Karpas-422 (cell line): ENCODE data around the gene HEXIM2. TPM values are rescaled to one million over a fixed set of nuclear protein-coding genes. Genes with fewer than 3 reads are reported as not detected.
A peak's percentile ranks its signal among the peaks of the same experiment; 100 is the strongest.

Experiments
- DNase-seq: peaks from one replicate; pipeline ENCODE4 v3.0.0-alpha.2; 2015
- H2AFZ ChIP-seq: fragments of 200-600 bp; sonication (generic); 2 replicates; pipeline ENCODE4 v1.6.1; 2014; ENCODE audit warnings: antibody characterized with exemption, low read length, mixed read lengths
- H3K27ac ChIP-seq: fragments of 200-600 bp; sonication (generic); 2 replicates; pipeline ENCODE4 v1.5.1; 2014; ENCODE audit warnings: mild to moderate bottlenecking, low read length, moderate library complexity
- H3K27me3 ChIP-seq: fragments of 200-600 bp; sonication (generic); 2 replicates; pipeline ENCODE4 v1.6.1; 2014; ENCODE audit warnings: low read length, mixed read lengths
- H3K36me3 ChIP-seq: fragments of 200-600 bp; sonication (generic); 2 replicates; pipeline ENCODE4 v1.6.1; 2014; ENCODE audit warnings: low read length, mixed read lengths; ENCODE audit not compliant: insufficient read depth
- H3K4me1 ChIP-seq: fragments of 200-600 bp; sonication (generic); 2 replicates; pipeline ENCODE4 v1.6.1; 2014; ENCODE audit warnings: mild to moderate bottlenecking, low read length, mixed read lengths
- H3K4me2 ChIP-seq: fragments of 200-600 bp; sonication (generic); 2 replicates; pipeline ENCODE4 v1.6.1; 2014; ENCODE audit warnings: low read length, low read depth, mild to moderate bottlenecking; ENCODE audit not compliant: poor library complexity, severe bottlenecking
- H3K4me3 ChIP-seq: fragments of 200-600 bp; sonication (generic); 2 replicates; pipeline ENCODE4 v1.5.1; 2014; ENCODE audit warnings: mild to moderate bottlenecking, antibody characterized with exemption, low read length, mixed read lengths
- H3K79me2 ChIP-seq: fragments of 200-600 bp; sonication (generic); 2 replicates; pipeline ENCODE4 v1.6.1; 2014; ENCODE audit warnings: mild to moderate bottlenecking, low read length, mixed read lengths
- H3K9ac ChIP-seq: fragments of 200-600 bp; sonication (generic); 2 replicates; pipeline ENCODE4 v1.6.0; 2014; ENCODE audit warnings: low read length
- H3K9me2 ChIP-seq: fragments of 200-600 bp; sonication (generic), shearing (Covaris generic); replicated peaks from 2 replicates; pipeline ENCODE4 v1.6.0; 2014; ENCODE audit warnings: mild to moderate bottlenecking, low read length, moderate library complexity; ENCODE audit not compliant: insufficient read depth
- H3K9me3 ChIP-seq: fragments of 300-700, 200-600 bp; sonication (generic); 2 replicates; pipeline ENCODE4 v1.6.1; 2014; ENCODE audit warnings: low read length, mixed read lengths
- H4K20me1 ChIP-seq: fragments of 200-600 bp; sonication (generic); 2 replicates; pipeline ENCODE4 v1.6.1; 2014; ENCODE audit warnings: mild to moderate bottlenecking, antibody characterized with exemption, low read length, low read depth; ENCODE audit not compliant: insufficient read depth
- total RNA-seq: library from RNA; depleted of rRNA; stranded (reverse); fragments of >200 nt; shearing (Covaris generic); gene quantifications from 2 replicates; pipeline ENCODE4 v1.2.3, GENCODE V29; 2014; ENCODE audit warnings: low replicate concordance

HEXIM2 gene
- total RNA-seq, 1 experiment from 2014 or later, result 1.4 TPM

GRCh38 chr17:45130681-45131615 lies 30.7 kb upstream of the HEXIM2 start:
- Histone ChIP-seq H3K36me3 (no peaks in the 10 kb centered on the region), H3K9me3 (no peaks in the 10 kb centered on the region), H3K9ac (no peak overlapping the region), H3K27ac (no peak overlapping the region), H3K9me2 (no peaks in the 10 kb centered on the region), H2AFZ (no peak overlapping the region), H4K20me1 (no peaks in the 10 kb centered on the region), H3K4me1 (peaks cover 16% of the 10 kb centered on the region), H3K79me2 (no peaks in the 10 kb centered on the region), H3K4me2 (no peak overlapping the region), H3K4me3 (no peak overlapping the region), H3K27me3 (no peaks in the 10 kb centered on the region)
- no peak for DNase-seq

- H3K4me3 ChIP-seq, result peak overlapping the region; percentile 66; the same call in 1 of the 2 replicates
- H4K20me1 ChIP-seq, result no peaks in the 10 kb centered on the region
- no peaks in the 10 kb centered on the region for H3K27me3 ChIP-seq
- peak; percentile 73 for DNase-seq
- no peaks in the 10 kb centered on the region for H3K9me2 ChIP-seq
- peak overlapping the region; percentile 99 for H3K4me2 ChIP-seq
- peak overlapping the region; percentile 66 for H3K9ac ChIP-seq
- H3K9me3 ChIP-seq, result no peaks in the 10 kb centered on the region
- H3K36me3 ChIP-seq, result no peaks in the 10 kb centered on the region
- H2AFZ ChIP-seq, result peak overlapping the region; percentile 81; the same call in 1 of the 2 replicates
- H3K79me2 ChIP-seq, result no peaks in the 10 kb centered on the region
- H3K4me1 ChIP-seq, result peaks cover 23% of the 10 kb centered on the region
- H3K27ac ChIP-seq, result no peak overlapping the region
Observed at GRCh38 chr17:45131616-45132319, 29.9 kb upstream of the HEXIM2 start.

- peak within 1 kb of the TSS; percentile 95 for H3K4me3 ChIP-seq
- H3K9ac ChIP-seq, result peak within 1 kb of the TSS; percentile 73
- H3K9me3 ChIP-seq, result no peaks in the 10 kb centered on the region
- H3K36me3 ChIP-seq, result no peaks in the 10 kb centered on the region
- no peak within 1 kb of the TSS for H3K27ac ChIP-seq
- H3K9me2 ChIP-seq, result no peaks in the 10 kb centered on the region
- H2AFZ ChIP-seq, result peak within 1 kb of the TSS; percentile 100
- no peaks in the 10 kb centered on the region for H3K79me2 ChIP-seq
- no peaks in the 10 kb centered on the region for H4K20me1 ChIP-seq
- peak within 1 kb of the TSS; percentile 99 for H3K4me2 ChIP-seq
- peaks cover 23% of the 10 kb centered on the region for H3K4me1 ChIP-seq
- no peak for DNase-seq
- no peaks in the 10 kb centered on the region for H3K27me3 ChIP-seq
Observed at GRCh38 chr17:45132320-45132571, 29.4 kb upstream of the HEXIM2 start, which contains the start of gene PLCD3. Gene PLCD3, minus strand, starts transcription at chr17:45132515. Its CDS starts 105 bp downstream, at chr17:45132410.

GRCh38 chr17:45132572-45133463 lies 28.9 kb upstream of the HEXIM2 start:
- no peaks in the 10 kb centered on the region for H4K20me1 ChIP-seq
- peak overlapping the region; percentile 100 for H2AFZ ChIP-seq
- H3K27me3 ChIP-seq, result no peaks in the 10 kb centered on the region
- H3K9me2 ChIP-seq, result no peaks in the 10 kb centered on the region
- no peak overlapping the region for H3K27ac ChIP-seq
- H3K36me3 ChIP-seq, result no peaks in the 10 kb centered on the region
- peak; percentile 86 for DNase-seq
- peaks cover 23% of the 10 kb centered on the region for H3K4me1 ChIP-seq
- H3K9ac ChIP-seq, result peak overlapping the region; percentile 73
- peak overlapping the region; percentile 95 for H3K4me3 ChIP-seq
- H3K79me2 ChIP-seq, result no peaks in the 10 kb centered on the region
- peak overlapping the region; percentile 99 for H3K4me2 ChIP-seq
- H3K9me3 ChIP-seq, result no peaks in the 10 kb centered on the region

GRCh38 chr17:45135192-45135977 lies 26.3 kb upstream of the HEXIM2 start, which contains the start of gene ACBD4:
Gene ACBD4, plus strand, starts transcription at chr17:45135687. Its CDS starts 458 bp downstream, at chr17:45136145.
- H3K79me2 ChIP-seq, result no peaks in the 10 kb centered on the region
- H3K4me3 ChIP-seq, result peak within 1 kb of the TSS; percentile 68
- H3K4me1 ChIP-seq, result peaks cover 23% of the 10 kb centered on the region
- H3K9me2 ChIP-seq, result no peaks in the 10 kb centered on the region
- H3K36me3 ChIP-seq, result no peaks in the 10 kb centered on the region
- peak; percentile 99 for DNase-seq
- H3K9ac ChIP-seq, result peak within 1 kb of the TSS; percentile 67
- no peaks in the 10 kb centered on the region for H3K27me3 ChIP-seq
- no peak within 1 kb of the TSS for H3K27ac ChIP-seq
- H3K9me3 ChIP-seq, result no peaks in the 10 kb centered on the region
- no peaks in the 10 kb centered on the region for H4K20me1 ChIP-seq
- peak within 1 kb of the TSS; percentile 95 for H2AFZ ChIP-seq
- H3K4me2 ChIP-seq, result peak within 1 kb of the TSS; percentile 89

GRCh38 chr17:45135978-45136791 lies 25.5 kb upstream of the HEXIM2 start:
- Histone ChIP-seq H3K4me1 (peaks cover 23% of the 10 kb centered on the region), H3K9ac (peak overlapping the region; percentile 67), H3K9me3 (no peaks in the 10 kb centered on the region), H3K27me3 (no peaks in the 10 kb centered on the region), H2AFZ (peak overlapping the region; percentile 95), H3K4me3 (peak overlapping the region; percentile 68), H3K36me3 (no peaks in the 10 kb centered on the region), H3K27ac (no peak overlapping the region), H3K9me2 (no peaks in the 10 kb centered on the region), H4K20me1 (no peaks in the 10 kb centered on the region), H3K4me2 (peak overlapping the region; percentile 89), H3K79me2 (no peaks in the 10 kb centered on the region)
- DNase-seq, result no peak
